ENCODE results near the gene NCOA3. TPM values are rescaled to one million over a fixed set of nuclear protein-coding genes. Genes with fewer than 3 reads are reported as not detected.

Gene NCOA3
- total RNA-seq, 1 experiment from 2014 or later, result 25.9 TPM

GRCh38 chr20:47614703-47615309, 113.1 kb downstream of the NCOA3 start:
- H3K4me3 ChIP-seq (replicated peaks in 1 of 2; ENCODE audit: low read depth in 1 of 2, low read length in 2 of 2), result no peak overlapping the region
- no peaks in the 10 kb centered on the region for H3K36me3 ChIP-seq (ENCODE audit: control insufficient read depth in 1 of 2, insufficient read depth in 2 of 2, low read length in 2 of 2)
- no peaks in the 10 kb centered on the region for H3K9me3 ChIP-seq (ENCODE audit: control insufficient read depth in 1 of 2, insufficient read depth in 1 of 2, low read depth in 1 of 2, low read length in 2 of 2)
- H3K4me2 ChIP-seq (ENCODE audit: low read length), result no peak overlapping the region
- no peaks in the 10 kb centered on the region for H4K20me1 ChIP-seq (ENCODE audit: insufficient read depth)
- ATAC-seq (no peak), DNase-seq (ENCODE audit: low read depth, low spot score) (no peak)
- no peaks in the 10 kb centered on the region for H3K27me3 ChIP-seq (ENCODE audit: insufficient read depth, low read length)
- POLR2A ChIA-PET, result interaction anchor here (1.2 kb wide), 2 partner anchors 112 to 114 kb away, joined by 3 to 4 read pairs; partner anchors contain the start of gene NCOA3
- no peak overlapping the region for H3K27ac ChIP-seq (ENCODE audit: low read depth, low read length)
- peaks cover 8% of the 10 kb centered on the region for H3K79me2 ChIP-seq (ENCODE audit: insufficient read depth, low read length)
- CTCF ChIA-PET, result interaction anchor here (1.5 kb wide), 1 partner anchor 231 kb away, joined by 5 read pairs; no protein-coding TSS in a partner anchor
- peaks cover 9 to 23% of the 10 kb centered on the region in 2 experiments for H3K4me1 ChIP-seq (ENCODE audit: control insufficient read depth in 1 of 2, insufficient read depth in 2 of 2, low read length in 2 of 2)
- no peaks in the 10 kb centered on the region for H3K9me2 ChIP-seq (ENCODE audit: insufficient read depth)
- TF ChIP-seq CBX3 (IDR thresholded peaks at IDR 0.05; ENCODE audit: low read depth), result no peak
- TF ChIP-seq JUND (IDR thresholded peaks at IDR 0.05), result no peak
- no peak for TF ChIP-seq RAD21 (IDR thresholded peaks at IDR 0.05; ENCODE audit: low read depth)
- TF ChIP-seq SRF (IDR thresholded peaks at IDR 0.05; ENCODE audit: low read depth), result no peak
- no peak for TF ChIP-seq EGR1 (IDR thresholded peaks at IDR 0.05; ENCODE audit: low read depth)
- TF ChIP-seq, protein P1, sequence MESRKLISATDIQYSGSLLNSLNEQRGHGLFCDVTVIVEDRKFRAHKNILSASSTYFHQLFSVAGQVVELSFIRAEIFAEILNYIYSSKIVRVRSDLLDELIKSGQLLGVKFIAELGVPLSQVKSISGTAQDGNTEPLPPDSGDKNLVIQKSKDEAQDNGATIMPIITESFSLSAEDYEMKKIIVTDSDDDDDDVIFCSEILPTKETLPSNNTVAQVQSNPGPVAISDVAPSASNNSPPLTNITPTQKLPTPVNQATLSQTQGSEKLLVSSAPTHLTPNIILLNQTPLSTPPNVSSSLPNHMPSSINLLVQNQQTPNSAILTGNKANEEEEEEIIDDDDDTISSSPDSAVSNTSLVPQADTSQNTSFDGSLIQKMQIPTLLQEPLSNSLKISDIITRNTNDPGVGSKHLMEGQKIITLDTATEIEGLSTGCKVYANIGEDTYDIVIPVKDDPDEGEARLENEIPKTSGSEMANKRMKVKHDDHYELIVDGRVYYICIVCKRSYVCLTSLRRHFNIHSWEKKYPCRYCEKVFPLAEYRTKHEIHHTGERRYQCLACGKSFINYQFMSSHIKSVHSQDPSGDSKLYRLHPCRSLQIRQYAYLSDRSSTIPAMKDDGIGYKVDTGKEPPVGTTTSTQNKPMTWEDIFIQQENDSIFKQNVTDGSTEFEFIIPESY (IDR thresholded peaks at IDR 0.05; ENCODE audit: extremely low read depth, insufficient replicate concordance, low read length), result no peak
- TF ChIP-seq MAX (IDR thresholded peaks at IDR 0.05), result no peak
- H3K9ac ChIP-seq (ENCODE audit: low read length), result no peak overlapping the region
- BruUV-seq (replicated peaks), result no TSS peak
- RAD21 ChIA-PET (ENCODE audit: low non-redundant PET in 1 of 2, low total read pairs in 2 of 2, uncharacterized antibody in 2 of 2, unreplicated experiment in 2 of 2), result no interaction called here
- intact Hi-C loops (cut with micrococcal nuclease), result no loop called here
- no peak overlapping the region for H2AFZ ChIP-seq (ENCODE audit: low read depth, low read length, poor library complexity, severe bottlenecking)

DNA sequence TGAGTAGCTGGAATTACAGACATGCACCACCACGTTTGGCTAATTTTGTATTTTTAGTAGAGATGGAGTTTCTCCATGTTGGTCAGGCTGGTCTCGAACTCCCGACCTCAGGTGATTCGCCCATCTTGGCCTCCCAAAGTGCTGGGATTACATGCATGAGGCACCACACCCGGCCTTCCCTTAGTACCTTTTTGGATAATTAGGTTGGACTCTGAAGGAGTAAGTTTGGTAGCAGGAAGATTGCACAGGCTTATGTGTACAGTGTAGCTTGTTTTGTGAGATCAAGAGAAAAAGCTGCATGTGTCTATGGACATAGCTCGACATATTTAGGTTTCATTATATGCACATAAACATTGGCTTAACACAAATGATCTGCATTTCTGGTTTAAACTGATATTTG, 116.8 kb downstream of the NCOA3 start:
- intact Hi-C loops (cut with micrococcal nuclease), result no loop called here
- no peaks in the 10 kb centered on the region for H3K9me2 ChIP-seq (ENCODE audit: insufficient read depth)
- no peak for DNase-seq (ENCODE audit: low read depth, low spot score)
- H3K36me3 ChIP-seq (ENCODE audit: control insufficient read depth in 1 of 2, insufficient read depth in 2 of 2, low read length in 2 of 2), result no peaks in the 10 kb centered on the region
- RAD21 ChIA-PET (ENCODE audit: low non-redundant PET in 1 of 2, low total read pairs in 2 of 2, uncharacterized antibody in 2 of 2, unreplicated experiment in 2 of 2), result no interaction called here
- H3K9ac ChIP-seq (ENCODE audit: low read length), result no peak overlapping the region
- no peak for TF ChIP-seq EGR1 (IDR thresholded peaks at IDR 0.05; ENCODE audit: low read depth)
- TF ChIP-seq, protein P1 (IDR thresholded peaks at IDR 0.05; ENCODE audit: extremely low read depth, insufficient replicate concordance, low read length), result no peak
- no peak for TF ChIP-seq MAX (IDR thresholded peaks at IDR 0.05)
- no peak for TF ChIP-seq POLR2AphosphoS5 (IDR thresholded peaks at IDR 0.05; ENCODE audit: low read depth, low read length)
- no peak for TF ChIP-seq ZFX (IDR thresholded peaks at IDR 0.05)
- no peak for TF ChIP-seq EZH2 (IDR thresholded peaks at IDR 0.05)
- TF ChIP-seq EZH2phosphoT487 (IDR thresholded peaks at IDR 0.05; ENCODE audit: borderline replicate concordance), result no peak
- no peak overlapping the region for H3K4me3 ChIP-seq (replicated peaks in 1 of 2; ENCODE audit: low read depth in 1 of 2, low read length in 2 of 2)
- no TSS peak for BruUV-seq (replicated peaks)
- no peak for ATAC-seq
- H3K4me2 ChIP-seq (ENCODE audit: low read length), result no peak overlapping the region
- peaks cover 0 to 8% of the 10 kb centered on the region in 2 experiments; a peak in 2 of 4 replicates for H3K4me1 ChIP-seq (ENCODE audit: control insufficient read depth in 1 of 2, insufficient read depth in 2 of 2, low read length in 2 of 2)
- POLR2A ChIA-PET, result no interaction called here
- H2AFZ ChIP-seq (ENCODE audit: low read depth, low read length, poor library complexity, severe bottlenecking), result no peak overlapping the region
- H3K79me2 ChIP-seq (ENCODE audit: insufficient read depth, low read length), result no peaks in the 10 kb centered on the region
- H3K27me3 ChIP-seq (ENCODE audit: insufficient read depth, low read length), result no peaks in the 10 kb centered on the region
- H3K27ac ChIP-seq (ENCODE audit: low read depth, low read length), result no peak overlapping the region
- H4K20me1 ChIP-seq (ENCODE audit: insufficient read depth), result no peaks in the 10 kb centered on the region
- H3K9me3 ChIP-seq (ENCODE audit: control insufficient read depth in 1 of 2, insufficient read depth in 1 of 2, low read depth in 1 of 2, low read length in 2 of 2), result no peaks in the 10 kb centered on the region
- CTCF ChIA-PET, result no interaction called here

Measured in HCT116 (cell line).